Thyroid gland (tissue), 4 donors: Measurements from ENCODE around the gene PDGFC. TPM values are rescaled to one million over a fixed set of nuclear protein-coding genes. Genes with fewer than 3 reads are reported as not detected.

Experiments
- DNase-seq, 2 donors: peaks; one replicate each; pipeline ENCODE4 v3.0.0-alpha.2; 2019
- H3K27ac ChIP-seq, 3 donors: fragments of 200-600 bp; sonication (generic); 1 replicate in 2 of 3; 2 replicates in 1 of 3; pipeline ENCODE4 v1.5.1; 2016 to 2019; ENCODE audit warnings: mild to moderate bottlenecking in 1 of 3, moderate library complexity in 1 of 3
- H3K27me3 ChIP-seq: fragments of 200-600 bp; sonication (generic); one replicate; pipeline ENCODE4 v1.5.1; 2019
- H3K36me3 ChIP-seq, 2 donors: fragments of 200-600 bp; sonication (generic); one replicate each; pipeline ENCODE4 v1.5.1; 2016 to 2019
- H3K4me1 ChIP-seq, 2 donors: fragments of 200-600 bp; sonication (generic); one replicate each; pipeline ENCODE4 v1.5.1; 2017 to 2019
- H3K4me3 ChIP-seq, 3 donors: fragments of 200-600 bp; sonication (generic); replicated peaks in 1 of 3; 1 replicate in 2 of 3; 2 replicates in 1 of 3; pipeline ENCODE4 v1.5.1; 2016; ENCODE audit warnings: mild to moderate bottlenecking in 1 of 3
- H3K9me3 ChIP-seq: fragments of 200-600 bp; sonication (generic); one replicate; pipeline ENCODE4 v1.5.1; 2017
- POLR2A ChIP-seq, 2 donors: fragments of 450-650 bp; IDR thresholded peaks; one replicate each; pipeline ENCODE4 v1.6.1; 2017; ENCODE audit warnings: antibody characterized with exemption in 2 of 2, mild to moderate bottlenecking in 2 of 2, moderate library complexity in 1 of 2
- WGBS, 2 donors: methylation state at CpG; one replicate each; pipeline ENCODE4 v1.1.5; 2017; 5-methylcytosine and 5-hydroxymethylcytosine counted together
- intact Hi-C: fragments of 100-400 bp; cut with DNase I; formaldehyde crosslinking; loops from one replicate; pipeline ENCODE4 v1.15.1; 2023
- total RNA-seq, 4 donors: library from RNA; depleted of rRNA; stranded (reverse); fragments of >200 nt; gene quantifications; one replicate each; pipeline ENCODE4 v1.2.3, GENCODE V29; 2016
- TF ChIP-seq, protein P1 (sequence below), 6 experiments: fragments of 200-600 bp in 3 of 6; fragments of 450-650 bp in 3 of 6; sonication (generic) in 3 of 6; IDR thresholded peaks; one replicate each; pipeline ENCODE4 v1.5.1; 2016 to 2019; ENCODE audit warnings: antibody characterized with exemption in 6 of 6, mild to moderate bottlenecking in 2 of 6, inconsistent platforms in 1 of 6, moderate library complexity in 1 of 6

The PDGFC gene
- total RNA-seq, 4 donors from 2014 or later: 28.9 to 34.6 (median 29.9) TPM

DNA sequence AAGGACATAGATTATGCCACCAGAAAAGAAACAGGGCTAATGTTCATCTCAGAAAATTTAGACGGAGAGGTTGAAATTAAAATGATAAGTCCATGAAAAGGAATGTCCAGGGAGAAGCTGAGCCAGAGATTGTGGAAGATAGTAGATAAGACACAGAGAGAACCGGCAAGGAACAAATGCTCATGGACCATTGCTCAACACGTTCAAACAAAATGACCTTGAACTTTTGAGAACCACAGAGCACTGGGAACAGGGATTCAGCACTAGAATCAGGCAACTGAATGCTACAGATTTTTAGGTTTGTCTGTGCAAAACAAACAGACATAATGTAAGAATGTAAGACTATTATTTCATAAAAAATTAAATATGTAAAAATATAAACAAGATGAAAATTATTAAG lies 206.3 kb downstream of the PDGFC start:
- TF ChIP-seq, protein P1, sequence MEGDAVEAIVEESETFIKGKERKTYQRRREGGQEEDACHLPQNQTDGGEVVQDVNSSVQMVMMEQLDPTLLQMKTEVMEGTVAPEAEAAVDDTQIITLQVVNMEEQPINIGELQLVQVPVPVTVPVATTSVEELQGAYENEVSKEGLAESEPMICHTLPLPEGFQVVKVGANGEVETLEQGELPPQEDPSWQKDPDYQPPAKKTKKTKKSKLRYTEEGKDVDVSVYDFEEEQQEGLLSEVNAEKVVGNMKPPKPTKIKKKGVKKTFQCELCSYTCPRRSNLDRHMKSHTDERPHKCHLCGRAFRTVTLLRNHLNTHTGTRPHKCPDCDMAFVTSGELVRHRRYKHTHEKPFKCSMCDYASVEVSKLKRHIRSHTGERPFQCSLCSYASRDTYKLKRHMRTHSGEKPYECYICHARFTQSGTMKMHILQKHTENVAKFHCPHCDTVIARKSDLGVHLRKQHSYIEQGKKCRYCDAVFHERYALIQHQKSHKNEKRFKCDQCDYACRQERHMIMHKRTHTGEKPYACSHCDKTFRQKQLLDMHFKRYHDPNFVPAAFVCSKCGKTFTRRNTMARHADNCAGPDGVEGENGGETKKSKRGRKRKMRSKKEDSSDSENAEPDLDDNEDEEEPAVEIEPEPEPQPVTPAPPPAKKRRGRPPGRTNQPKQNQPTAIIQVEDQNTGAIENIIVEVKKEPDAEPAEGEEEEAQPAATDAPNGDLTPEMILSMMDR (IDR thresholded peaks at IDR 0.05): no peak
- TF ChIP-seq POLR2A (IDR thresholded peaks at IDR 0.05): no peak
- Histone ChIP-seq H3K9me3 (no peaks in the 10 kb centered on the region), H3K27me3 (no peaks in the 10 kb centered on the region), H3K27ac (no peak overlapping the region), H3K36me3 (no peaks in the 10 kb centered on the region), H3K4me3 (no peak overlapping the region), H3K4me1 (peaks cover 7 to 14% of the 10 kb centered on the region in 2 donors)
- intact Hi-C loops: no loop called here
- DNase-seq: no peak
- 73 to 83% methylated on average over 3 of the region's 3 CpGs for WGBS, 2 donors

DNA sequence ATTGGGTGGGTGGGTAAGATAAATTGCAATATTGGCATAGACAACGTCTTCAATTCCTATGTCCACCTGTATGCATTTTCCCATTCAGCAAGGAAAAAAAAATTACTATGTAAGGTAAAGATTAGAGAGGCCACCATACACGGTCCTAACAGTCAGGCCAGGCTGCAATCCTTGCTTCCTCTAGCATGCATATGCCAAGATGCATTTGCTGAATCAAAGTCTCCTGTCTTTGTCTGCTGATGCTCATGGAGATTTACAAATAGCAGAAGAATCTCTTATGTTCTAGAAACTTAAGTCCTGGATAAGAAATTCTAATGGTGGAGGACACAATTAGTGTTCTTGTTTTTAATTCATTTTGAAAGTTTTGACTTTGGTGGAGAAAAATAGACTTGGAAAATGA lies 206.8 kb downstream of the PDGFC start:
- intact Hi-C loops: no loop called here
- no peaks in the 10 kb centered on the region for H3K9me3 ChIP-seq
- H3K4me3 ChIP-seq: no peak overlapping the region

DNA sequence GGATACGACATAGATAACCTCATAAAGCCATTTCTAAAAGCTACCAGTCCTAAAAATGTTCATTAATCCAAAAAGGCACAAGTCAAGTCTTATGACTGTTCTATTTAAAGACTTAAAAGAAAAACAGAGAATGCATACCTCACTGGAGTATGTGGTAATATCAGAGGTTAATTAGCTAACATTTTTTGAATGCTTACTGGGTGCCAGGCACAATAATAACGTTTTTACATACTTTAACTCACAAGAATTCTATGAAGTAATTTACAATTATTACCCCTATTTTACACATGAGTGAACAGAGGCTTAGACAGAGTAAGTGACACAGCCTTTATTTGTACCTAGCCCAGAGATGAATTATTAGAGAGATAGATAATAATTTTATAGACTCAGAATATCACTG lies 207.5 kb downstream of the PDGFC start:
- H3K4me3 ChIP-seq: no peak overlapping the region
- peaks cover 4 to 14% of the 10 kb centered on the region in 2 donors for H3K4me1 ChIP-seq
- no peaks in the 10 kb centered on the region for H3K9me3 ChIP-seq
- no peak for TF ChIP-seq POLR2A (IDR thresholded peaks at IDR 0.05)
- TF ChIP-seq, protein P1 (IDR thresholded peaks at IDR 0.05): no peak
- H3K36me3 ChIP-seq: no peaks in the 10 kb centered on the region
- DNase-seq: no peak
- 51 to 55% methylated on average over 2 of the region's 2 CpGs for WGBS, 2 donors
- intact Hi-C loops: no loop called here
- no peaks in the 10 kb centered on the region for H3K27me3 ChIP-seq
- no peak overlapping the region for H3K27ac ChIP-seq

More for the DNA sequence above, 206.8 kb downstream of the PDGFC start:
- DNase-seq: no peak
- Histone ChIP-seq H3K27me3 (no peaks in the 10 kb centered on the region), H3K4me1 (peaks cover 7 to 14% of the 10 kb centered on the region in 2 donors), H3K36me3 (no peaks in the 10 kb centered on the region), H3K27ac (no peak overlapping the region)
- TF ChIP-seq, protein P1 (IDR thresholded peaks at IDR 0.05): no peak
- TF ChIP-seq POLR2A (IDR thresholded peaks at IDR 0.05): no peak
- WGBS, 2 donors: 85 to 91% methylated on average over 2 of the region's 2 CpGs

DNA sequence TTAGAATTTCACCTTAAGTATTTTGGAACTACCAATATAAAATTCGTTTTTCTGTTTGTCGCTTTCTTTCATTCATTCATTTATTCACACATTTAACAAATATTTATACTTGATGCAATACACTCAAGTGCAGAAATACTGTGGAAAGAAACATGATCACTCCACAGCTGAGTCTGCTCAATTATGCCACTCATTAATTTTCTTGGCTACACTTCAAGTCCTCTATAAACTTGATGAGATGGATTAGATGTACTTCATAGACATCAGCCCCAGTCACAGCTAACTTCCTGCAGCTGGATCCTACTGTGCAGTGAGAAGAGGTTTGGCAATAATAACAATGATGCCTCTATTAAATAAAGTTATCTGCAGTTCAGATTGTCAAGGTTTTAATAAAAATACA lies 208.1 kb downstream of the PDGFC start:
- no peak overlapping the region for H3K4me3 ChIP-seq
- no peak overlapping the region for H3K27ac ChIP-seq
- intact Hi-C loops: no loop called here
- TF ChIP-seq, protein P1 (IDR thresholded peaks at IDR 0.05): no peak
- TF ChIP-seq POLR2A (IDR thresholded peaks at IDR 0.05): no peak
- WGBS, 2 donors: 45 to 89% methylated on average over 2 of the region's 2 CpGs
- peaks cover 4 to 14% of the 10 kb centered on the region in 2 donors for H3K4me1 ChIP-seq
- DNase-seq: no peak
- H3K36me3 ChIP-seq: no peaks in the 10 kb centered on the region
- no peaks in the 10 kb centered on the region for H3K27me3 ChIP-seq
- H3K9me3 ChIP-seq: no peaks in the 10 kb centered on the region

DNA sequence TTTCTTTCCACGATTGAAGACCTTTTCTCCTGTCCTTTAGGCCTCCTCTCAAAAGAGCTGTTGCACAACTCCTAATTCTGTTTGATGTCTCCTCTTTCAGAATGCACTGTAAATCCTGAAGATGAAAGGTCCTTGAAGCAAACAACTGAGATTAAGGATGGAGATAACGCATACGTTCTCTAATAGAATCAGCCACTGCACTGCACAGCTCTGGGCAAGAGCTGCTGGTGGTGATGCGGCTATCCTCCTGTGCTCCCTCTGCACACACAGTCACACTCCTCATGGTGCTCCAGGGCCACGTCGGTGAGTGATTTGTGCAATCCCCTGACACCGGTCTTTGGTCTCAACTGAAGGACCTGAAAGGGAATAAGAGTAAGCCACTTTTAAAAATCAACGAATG lies 208.7 kb downstream of the PDGFC start:
- TF ChIP-seq, protein P1 (IDR thresholded peaks at IDR 0.05): no peak
- no peak for TF ChIP-seq POLR2A (IDR thresholded peaks at IDR 0.05)
- H3K27ac ChIP-seq: no peak overlapping the region
- intact Hi-C loops: no loop called here
- peaks cover 4 to 14% of the 10 kb centered on the region in 2 donors for H3K4me1 ChIP-seq
- no peak for DNase-seq
- no peak overlapping the region for H3K4me3 ChIP-seq
- no peaks in the 10 kb centered on the region for H3K27me3 ChIP-seq
- WGBS, 2 donors: 77 to 81% methylated on average over 8 of the region's 8 CpGs
- no peaks in the 10 kb centered on the region for H3K36me3 ChIP-seq
- H3K9me3 ChIP-seq: no peaks in the 10 kb centered on the region
